ENCODE measurements around the gene DGKI.

DGKI gene

DNA sequence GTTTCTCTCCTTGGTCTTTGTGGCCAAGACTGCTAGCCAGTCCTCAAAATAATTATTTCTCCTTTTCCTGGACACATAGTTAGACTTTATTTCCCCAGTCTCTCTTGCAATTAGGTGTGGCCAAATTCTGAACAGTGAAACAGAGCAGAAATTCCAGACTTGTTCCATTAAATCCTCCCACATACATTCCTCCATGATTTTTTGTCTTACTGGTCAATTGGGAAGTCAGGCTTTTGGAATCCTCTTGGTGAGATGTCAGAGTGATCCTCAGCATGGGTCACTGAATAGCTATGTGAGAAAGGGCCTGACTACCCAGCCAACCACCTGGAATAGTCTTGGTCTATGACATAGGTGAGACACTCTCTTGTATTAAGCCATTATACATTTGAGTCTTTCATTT lies 164.2 kb downstream of the DGKI start:
- DNase-seq = peak; percentile 86

DNA sequence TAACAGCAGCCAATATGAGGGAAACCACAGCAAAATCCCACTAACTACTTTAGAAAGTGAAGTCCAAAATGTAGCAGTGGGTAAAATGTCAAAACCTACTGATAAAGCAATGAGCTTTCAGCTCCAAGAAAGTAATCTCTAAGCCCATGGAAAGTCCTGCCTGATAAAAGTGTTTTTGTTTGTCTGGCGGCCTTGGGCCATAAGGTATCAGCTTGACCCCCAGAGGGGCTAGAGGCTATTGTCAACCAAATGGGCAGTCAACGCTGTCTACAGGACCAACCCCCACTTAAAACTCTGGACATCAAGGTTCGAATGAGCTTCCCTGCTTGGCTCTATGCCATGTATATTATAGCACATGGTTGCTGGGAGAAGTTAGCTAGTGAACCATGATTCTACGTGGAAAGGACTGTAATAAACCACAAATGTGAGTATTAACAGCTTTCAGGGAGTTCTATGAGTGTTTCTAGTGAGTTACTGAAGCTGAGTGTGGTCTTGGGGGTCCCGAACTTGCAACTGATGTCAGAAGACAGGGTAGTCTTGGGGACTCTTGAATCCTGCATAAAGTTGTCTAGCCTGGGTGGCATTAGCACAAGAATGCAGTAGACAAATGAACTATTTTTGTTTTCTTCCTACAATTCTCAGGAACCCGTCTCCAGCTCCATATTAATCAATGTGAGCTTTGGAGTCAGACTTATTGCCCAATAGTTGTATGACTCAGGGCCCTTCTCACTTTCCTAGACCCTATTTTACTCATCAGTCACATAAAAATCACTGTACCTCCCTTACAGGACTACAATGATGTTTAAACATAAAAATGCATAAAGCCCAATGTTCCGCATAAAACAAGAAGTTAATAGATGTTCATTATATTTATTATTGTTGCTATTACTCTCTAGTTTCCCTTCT lies 164.9 kb downstream of the DGKI start:
- DNase-seq = peak; percentile 93

DNA sequence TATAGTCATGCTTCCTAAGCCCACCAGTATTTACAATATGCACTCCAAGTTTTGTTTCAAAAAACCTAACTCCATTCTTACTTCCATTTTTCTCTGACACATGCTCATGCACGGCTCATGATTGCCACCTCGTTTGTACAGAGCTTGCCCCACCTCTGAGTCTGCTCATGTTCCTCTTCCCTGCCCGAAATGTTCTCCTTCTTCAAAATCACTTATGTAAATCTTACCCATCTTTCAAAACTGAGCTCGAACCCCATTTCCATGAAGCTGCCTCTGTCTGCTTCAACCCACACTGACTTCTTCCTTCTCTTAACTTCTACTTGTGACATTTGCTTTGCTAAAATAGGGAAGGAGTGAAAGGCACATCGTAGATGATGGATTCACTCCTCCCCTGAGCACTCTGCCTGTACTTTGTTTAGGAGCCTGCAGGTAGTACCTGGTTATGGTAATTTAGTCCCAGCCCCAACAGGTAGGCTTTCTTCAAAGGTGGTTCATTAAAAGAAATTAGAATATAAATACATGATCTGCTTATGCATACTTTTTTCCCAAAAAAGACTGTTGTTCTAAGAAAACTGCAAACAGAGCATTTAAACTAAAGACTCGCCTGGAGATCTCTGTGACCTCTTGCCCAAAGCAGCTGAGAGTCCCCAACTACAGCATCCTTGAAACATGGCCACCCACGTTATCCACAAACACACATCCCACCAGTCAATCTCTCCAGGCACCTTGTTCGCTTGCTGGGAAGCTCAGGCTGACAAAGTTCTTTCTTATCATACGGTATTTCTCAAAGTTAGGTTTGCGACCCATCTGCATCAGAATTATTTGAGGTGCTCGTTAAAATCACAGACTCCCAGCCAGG lies 172.0 kb downstream of the DGKI start:
- no peak for DNase-seq

DNA sequence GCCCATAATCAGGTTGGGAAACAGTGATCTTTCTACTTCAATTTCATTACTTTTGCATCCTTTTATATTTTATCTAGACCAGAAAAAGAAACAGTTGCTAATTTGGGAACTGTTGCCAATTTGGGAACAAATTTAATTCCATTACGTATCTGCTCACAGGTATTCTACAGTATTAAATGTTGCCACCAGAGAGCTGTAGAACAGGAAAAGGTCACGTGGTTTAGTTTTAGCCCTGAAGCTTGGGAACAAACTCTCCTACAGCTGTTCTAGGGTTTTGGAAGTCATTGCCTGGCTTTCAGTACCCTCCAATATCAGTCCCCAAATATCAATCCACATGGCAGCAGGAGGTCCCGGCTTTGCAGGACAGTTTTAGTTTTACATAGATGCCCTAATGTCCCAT lies 172.7 kb downstream of the DGKI start:
- DNase-seq = no peak

DNA sequence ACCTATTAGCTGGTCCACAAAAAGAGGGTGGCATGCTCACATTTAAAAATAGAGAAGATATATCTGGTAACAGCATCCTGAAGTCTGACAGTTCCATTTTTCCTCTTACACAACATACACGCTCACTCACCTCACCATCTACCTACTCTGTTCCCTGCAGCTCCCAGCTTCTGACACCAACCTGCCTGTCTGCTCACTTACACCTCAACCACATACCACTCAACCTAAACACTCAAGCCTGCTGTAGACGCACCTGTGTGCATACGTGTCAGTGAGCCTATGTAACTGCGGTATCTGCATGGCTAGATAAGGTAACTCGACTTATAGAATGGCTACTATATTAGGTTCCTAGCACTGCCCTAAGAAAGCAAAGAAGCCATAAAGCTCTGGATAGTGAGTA lies 174.9 kb downstream of the DGKI start:
- no peak for DNase-seq

DNA sequence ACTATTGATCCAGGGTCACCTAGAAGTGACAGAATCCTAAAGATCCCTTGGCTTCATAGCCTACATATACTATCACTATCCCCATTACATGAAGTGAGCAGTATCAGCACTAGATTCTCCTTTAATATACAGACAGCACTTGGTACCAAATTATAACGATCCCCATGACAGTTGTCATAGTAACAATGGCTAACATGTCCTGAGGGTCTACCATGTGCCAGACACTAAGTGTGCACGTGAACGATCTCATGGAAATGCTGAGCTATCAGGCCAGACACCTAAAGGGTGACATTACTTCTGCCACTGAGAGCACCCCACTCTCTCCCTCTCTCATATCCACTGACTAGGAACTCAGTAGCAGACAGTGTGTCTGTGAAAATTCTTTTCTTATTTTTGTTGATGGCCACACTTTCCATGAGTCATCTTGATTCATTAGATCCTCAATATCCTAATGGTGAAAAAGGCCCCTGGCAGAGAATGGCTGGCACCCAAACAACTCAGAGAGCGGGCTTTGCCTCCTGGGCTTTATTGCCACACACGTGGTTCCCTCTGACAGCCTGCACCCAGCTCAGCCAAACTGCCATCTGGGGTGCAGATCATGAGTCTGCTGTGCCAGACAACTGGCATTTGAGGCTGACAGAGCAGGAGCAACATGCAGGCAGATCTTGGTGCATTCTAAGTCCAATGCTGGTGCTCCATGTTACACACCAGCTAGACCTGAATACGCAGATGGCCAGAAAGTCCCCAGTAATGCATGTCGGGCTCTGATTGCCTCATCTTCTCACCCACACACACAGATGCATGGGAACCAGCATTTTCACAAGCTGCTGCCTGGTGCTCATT lies 176.3 kb downstream of the DGKI start:
- DNase-seq = peak; percentile 64

DNA sequence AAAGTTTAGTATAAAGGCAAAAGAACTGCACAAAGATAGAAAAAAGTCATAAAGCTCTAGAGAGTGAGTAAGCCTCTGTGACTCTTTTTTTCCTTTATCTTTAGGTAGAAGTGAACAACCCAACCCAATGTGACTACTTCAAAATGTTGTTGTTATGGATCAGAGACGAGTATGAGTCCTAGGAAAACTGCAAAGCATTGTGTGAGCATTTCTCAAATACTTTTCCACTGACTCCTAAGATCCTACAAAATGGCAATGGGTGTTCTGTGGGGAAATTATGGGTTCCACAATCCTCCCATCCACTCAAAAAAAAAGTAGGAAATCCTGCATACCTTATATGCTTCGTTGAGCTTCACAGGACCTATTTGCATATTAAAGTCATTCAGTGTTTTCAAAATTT lies 177.1 kb downstream of the DGKI start:
- peak; percentile 62 for DNase-seq

DNA sequence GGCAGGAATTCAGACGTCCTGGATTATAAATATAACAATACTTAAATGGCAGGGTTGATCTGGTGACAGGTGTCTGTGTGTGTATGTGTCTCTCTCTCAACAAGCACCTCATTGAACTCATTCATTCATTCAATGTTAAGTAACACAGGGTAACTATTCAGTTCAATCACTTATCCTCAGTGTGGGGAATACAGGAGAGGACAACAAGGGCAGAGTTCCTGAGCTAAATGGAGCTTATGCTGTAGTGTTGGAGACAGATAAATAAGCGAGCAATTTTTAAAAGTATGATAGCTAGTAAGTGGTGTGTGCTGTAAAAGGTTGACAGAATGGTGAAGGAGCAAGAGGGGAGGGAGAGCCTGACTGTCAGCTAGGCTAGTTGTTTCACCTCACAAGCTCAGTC lies 178.4 kb downstream of the DGKI start:
- DNase-seq = no peak

DNA sequence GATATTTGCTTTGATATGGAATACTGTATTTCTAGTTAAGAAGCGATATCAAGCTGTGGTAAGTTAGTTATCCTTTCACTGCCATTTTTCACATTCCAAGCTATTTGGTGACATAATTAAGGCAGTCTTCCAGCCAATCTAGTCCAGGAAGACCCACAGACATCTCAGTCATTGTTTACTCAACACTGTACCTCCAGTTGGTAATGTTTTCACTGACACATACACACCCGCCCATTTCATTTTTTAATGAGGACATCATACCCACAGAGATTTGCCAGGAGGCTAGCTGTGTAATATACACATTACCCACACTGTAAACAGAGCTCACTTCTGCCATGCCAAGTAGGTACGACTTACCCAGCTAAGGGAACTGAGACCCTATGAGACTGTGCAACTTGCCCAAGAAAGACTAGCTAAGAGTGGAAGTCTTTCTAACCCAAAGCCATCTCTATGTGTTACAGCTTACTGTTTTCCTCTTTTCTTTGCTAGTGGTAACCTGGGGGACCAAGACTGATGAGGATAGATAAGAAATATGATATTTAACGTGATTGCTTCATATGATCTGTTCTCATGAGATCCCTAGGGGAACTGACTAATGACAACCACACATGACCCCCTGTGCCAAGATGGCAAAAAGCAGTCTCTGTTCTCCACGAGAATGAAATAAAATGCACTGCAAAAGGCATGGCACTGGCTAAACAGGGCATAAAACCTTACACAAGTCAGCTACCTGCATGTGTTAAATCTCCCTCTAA lies 179.0 kb downstream of the DGKI start:
- peak; percentile 89 for DNase-seq

DNA sequence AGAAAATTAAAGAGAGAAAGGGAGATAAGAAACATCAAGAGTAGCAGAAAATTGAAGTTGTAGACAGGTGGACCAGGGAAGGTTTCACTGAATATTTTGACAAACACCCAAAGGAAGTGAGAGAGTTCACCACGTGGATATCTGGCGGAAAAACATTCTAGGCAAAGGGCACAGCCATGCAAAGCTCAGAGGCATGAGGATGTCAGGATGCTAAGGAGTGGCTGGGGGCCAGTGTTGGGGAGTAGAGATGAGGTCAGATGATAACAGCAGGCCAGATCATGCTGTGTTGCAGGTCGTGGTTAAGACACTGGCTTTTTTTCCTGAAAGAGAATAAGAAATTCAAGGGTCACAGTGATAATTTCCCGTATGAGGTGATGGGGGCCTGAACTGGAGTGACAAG lies 181.9 kb downstream of the DGKI start:
- DNase-seq = no peak

DNA sequence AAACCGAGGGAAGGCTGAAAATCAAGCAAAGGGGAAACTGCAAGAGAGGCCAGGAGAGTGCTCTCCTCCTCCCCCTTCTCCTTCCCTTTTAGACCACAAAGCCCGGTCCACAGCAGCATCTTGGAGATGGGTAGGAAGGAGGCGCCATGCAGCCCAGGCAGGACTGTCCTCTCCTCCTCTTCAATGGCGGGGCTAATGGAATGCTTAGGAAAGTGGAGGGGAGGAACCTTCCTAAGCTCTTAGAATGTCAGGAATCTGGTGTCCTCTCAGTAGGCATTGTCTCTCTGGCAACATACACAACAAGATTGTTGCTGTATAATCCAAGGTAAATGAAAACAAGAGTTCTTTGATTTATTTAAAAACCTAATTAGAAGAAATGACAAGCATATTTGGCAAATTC lies 185.1 kb downstream of the DGKI start:
- DNase-seq = no peak

DNA sequence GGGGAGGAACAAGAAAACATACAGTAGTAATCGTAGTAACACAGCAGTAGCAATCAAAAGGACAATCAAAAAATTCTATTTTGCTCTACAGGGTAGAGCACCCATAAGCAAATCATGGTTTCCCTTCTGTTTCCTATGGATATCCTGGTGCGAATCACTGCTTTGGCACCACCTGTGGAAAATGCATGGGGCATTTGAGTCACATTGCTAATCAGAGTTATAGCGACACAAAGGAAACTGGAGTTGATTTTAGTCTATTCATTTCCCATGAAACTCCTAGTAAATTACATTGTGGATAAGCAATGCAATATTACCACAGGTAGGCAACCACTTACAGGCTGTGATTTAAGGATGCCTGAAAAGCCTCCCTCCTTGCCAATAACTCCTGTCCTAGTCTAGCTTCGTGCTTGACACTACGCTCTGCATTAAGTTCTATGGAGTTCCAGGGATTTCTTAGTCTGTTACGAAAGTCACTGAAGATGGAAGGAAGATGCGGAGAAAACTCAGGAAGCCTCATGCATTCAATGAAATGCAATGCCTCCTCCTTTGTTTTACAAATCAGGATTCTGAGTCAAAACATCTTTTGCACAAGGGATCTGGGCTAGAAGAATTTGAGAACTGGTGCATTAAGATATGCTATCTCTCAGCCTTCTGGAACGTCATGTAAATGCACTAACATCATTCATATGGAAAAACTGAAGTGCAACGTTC lies 188.4 kb downstream of the DGKI start:
- DNase-seq = no peak

DNA sequence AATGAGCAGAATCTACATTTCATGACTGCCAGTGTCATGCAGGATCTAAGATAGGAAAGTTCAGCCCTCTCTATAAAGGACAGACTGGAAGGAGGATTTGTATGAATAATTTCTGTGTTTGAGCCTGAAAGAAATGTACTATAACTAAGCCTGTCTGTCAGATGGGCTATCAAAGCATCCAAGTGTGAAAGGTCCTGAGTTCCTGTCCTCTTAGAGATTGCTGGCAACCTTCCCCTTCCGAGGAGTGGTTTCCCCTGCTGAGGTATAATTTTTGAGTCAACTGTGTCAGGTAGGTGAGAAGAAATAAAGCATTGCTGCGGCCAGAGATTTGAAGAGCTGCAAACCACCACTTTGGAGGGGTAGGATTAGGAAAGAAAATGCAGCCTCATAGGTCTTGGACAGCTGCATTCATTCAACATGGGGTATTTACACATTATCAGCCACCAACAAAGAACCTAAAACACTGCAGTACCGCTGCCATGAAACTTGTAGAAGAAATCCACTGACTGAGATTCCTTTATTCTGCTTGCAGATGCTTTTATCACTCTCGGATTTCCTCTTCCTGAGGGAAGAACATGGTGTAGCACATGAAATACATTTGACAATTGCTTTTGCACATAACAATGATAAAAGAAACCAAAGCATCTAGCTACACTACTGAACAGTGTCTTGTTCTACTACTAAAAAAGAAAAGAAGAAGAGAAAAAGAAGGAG lies 189.1 kb downstream of the DGKI start:
- no peak for DNase-seq

DNA sequence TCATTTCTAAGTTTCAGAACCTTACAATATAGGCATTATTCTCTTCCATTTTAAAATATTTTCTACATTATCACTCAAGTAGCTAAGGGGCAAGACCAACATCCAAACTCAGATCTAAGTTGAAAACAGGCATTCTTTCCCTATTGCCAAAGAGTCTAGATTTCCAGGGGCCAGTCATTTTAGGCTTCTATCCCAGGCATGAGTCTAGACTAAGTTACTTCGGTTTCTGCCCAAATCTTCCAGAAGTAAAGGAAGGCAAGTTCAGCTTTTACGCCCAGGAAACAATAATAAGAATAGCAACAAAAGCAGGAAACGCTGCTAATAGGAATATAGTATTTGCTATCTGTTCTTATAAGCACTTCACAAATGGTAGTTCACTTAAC lies 189.9 kb downstream of the DGKI start:
- no peak for DNase-seq

DNA sequence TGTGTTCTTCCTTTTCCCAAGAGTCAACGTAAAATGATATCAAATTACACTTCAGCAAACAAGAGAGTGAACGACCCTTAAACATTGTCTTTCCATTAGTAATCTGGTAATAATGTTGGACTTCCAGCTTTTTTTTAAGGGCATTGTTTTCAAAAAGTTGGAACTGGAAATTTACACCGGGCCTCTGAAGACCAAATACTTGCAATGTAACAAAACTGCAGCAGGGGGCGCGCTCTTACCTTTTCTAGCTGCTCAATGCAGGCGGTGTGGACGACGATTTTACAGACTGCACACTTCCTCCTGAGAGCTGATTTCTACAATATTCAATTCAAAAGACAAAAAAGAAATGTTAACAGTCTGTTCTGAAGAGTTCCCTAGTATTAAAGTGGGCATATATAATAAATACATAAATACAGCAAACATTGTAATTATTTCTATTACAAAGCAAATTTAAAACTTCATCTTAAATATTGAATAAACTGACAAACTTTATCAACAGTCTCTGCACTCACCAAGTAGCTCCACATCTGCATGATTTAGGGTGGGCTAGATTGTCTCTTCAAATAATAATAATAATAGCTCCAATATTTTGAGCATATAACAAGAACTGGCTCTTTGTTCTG lies 190.4 kb downstream of the DGKI start:
- DNase-seq = peak; percentile 62

DNA sequence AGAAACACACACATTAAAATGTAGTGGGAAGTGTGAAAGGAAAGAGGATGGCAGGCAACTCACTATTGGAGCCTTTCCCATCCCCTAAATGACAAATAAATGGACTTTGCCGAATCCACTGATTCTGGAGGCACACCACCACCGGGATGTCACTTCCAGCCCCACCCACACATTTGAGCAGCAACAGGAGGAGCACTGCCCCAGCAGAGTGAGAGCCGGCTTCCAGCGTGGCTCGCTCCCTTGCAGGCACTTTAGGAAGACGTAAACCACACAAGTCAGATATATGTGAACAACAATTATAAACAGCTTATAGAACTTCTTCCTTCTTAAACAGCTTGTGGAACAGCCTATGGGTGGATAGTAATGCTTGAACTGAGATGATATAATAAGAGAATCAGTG lies 191.0 kb downstream of the DGKI start:
- DNase-seq = no peak

DNA sequence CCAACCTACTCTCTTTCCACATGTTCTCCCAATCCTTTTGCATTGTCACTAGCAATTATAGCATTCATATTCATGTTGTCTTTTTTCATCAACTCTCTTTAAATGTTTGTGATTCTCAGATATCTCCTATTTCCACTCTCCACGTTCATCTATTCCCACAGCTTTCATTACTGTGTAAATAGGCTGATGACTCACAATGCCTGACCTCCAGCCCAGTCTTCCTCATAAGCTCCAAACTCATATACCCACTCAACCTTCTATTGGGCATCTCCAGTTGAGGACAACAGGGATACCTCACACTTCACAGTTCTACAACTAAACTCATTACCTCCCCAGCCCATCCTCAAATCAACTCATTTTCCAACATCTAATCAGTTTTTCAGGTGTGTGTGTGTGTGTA lies 194.1 kb downstream of the DGKI start:
- DNase-seq = peak; percentile 57

DNA sequence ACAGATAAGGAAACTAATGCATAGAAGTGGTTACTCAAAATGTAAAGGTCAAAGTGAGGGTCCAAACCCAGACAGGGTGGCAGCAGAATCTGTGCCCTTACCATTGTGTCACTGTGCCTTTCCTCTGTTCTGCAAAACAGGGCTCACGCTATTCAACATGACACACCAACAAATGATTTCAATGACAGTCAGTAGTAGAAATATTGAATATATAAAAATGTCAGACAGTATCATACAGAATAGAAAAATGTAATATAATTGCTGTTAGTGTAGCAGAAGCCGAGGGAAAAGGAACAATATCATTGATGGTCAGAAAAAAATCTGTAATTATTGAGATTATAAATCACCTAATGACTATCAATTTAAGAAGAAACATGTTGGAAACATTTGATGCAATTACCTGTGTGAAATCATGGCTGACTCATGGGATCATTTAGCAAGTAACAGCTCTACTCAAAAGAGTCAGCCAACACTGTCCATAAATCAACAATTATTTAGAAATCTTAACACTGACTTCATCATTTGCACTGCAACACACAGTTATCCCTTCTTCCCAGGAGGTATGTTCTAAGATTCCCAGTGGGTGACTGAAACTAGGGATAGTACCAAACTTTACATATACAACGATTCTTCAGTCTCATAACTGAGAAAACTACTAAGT lies 198.7 kb downstream of the DGKI start:
- DNase-seq = no peak

DNA sequence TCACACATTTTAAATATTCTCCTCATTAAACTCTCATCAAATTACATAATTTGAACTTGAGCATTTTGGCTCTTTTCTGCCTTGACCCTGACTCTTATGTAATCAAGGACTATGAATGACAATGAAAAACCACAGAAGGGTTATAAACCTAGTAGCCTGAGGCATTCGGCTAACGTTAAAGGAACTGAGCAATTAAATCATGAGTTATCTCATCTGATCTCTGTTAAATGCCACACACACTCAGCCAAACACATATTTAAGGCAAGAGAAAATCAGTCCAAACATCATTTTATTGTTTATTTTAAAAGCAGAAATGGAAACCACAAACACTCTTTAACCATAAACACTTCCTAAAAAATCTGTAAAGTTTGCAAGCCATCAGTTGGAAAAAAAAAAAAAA lies 204.3 kb downstream of the DGKI start:
- DNase-seq = peak; percentile 85

DNA sequence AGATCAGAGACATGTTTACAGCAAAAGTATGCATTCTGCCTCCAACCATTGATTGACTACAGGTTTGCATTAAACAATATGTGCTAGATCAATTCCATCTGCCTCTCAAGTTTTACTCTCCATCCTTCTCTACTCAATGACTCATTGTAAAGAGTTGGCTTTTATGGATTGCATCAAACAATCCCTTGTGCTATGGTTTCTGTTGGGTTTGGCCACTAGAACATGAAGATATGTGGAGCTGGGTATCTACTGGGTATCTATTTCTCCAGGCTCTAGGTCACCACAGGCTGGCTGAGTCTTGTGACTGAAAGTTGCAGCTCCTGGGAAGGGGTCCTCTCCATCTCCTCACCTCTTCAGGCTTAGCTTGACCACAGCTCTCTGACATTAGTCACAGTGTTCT lies 204.7 kb downstream of the DGKI start:
- no peak for DNase-seq

Data from HCEC 1CT (cell line).